Neural crest cell (in vitro differentiated cells): ENCODE data around the gene ZFYVE28. TPM values are rescaled to one million over a fixed set of nuclear protein-coding genes. Genes with fewer than 3 reads are reported as not detected.

Experiments
- DNase-seq: peaks from one replicate; pipeline ENCODE4 v3.0.0; 2021; ENCODE audit warnings: low read depth, mixed read lengths, low spot score
- H3K27ac Mint-ChIP-seq: one replicate; pipeline ENCODE4 v1.8.0; 2021; ENCODE audit warnings: mild to moderate bottlenecking, mixed read lengths; ENCODE audit not compliant: unreplicated experiment
- H3K27me3 Mint-ChIP-seq: 2 replicates; pipeline ENCODE4 v1.8.0; 2021; ENCODE audit warnings: low read depth, mild to moderate bottlenecking, mixed read lengths
- H3K36me3 Mint-ChIP-seq: 2 replicates; pipeline ENCODE4 v1.8.0; 2021; ENCODE audit warnings: low read depth, mild to moderate bottlenecking, mixed read lengths
- H3K4me1 Mint-ChIP-seq: 2 replicates; pipeline ENCODE4 v1.8.0; 2021; ENCODE audit warnings: mixed read lengths
- H3K4me3 Mint-ChIP-seq: one replicate; pipeline ENCODE4 v1.8.0; 2021; ENCODE audit warnings: mild to moderate bottlenecking, mixed read lengths
- H3K9me3 Mint-ChIP-seq: 2 replicates; pipeline ENCODE4 v1.8.0; 2021; ENCODE audit warnings: mixed read lengths
- CTCF ChIP-seq: fragments of 200-600 bp; sonication (generic); conservative IDR thresholded peaks from 2 replicates; pipeline ENCODE4 v1.5.0; 2021; ENCODE audit warnings: antibody characterized with exemption, mild to moderate bottlenecking
- total RNA-seq: library from RNA; stranded (reverse); gene quantifications from 2 replicates; pipeline ENCODE4 v1.2.1, GENCODE V29; 2021

ZFYVE28 gene
- total RNA-seq, 1 donor from 2014 or later: 1.4 TPM

DNA sequence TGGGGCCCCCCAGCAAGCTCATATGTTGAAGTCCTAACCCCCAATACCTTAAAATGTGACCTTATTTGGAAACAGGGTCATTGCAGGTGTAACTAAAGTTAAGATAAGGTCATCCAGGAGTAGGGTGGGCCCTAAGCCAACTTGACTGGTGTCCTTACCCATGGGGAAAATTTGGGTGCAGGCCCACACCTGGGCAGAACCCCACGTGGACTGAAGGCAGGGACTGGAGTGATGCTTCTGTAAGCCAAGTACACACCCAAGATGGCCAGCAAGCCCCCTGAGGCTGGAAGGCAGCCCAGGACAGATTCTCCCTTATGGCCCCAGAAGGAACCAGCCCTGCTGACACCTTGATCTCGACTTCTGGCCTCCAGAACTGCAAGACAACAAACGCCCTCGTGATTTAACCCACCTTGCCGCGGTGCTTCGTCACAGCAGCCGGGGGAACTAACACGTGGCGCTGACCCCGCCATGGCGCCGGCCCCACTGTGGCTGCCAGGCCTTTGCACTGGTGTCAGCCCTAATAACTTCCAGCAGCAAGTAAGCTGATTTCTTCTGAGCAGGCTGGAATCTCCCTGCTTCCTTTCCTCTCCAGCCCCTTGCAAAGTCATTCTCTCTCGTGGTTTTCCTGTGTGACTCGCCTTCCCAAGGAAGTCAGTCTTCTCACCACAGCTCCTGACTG, 133.4 kb downstream of the ZFYVE28 start:
- DNase-seq: no peak
- H3K4me3 Mint-ChIP-seq: no peak overlapping the region
- no peaks in the 10 kb centered on the region for H3K36me3 Mint-ChIP-seq
- peaks cover 8% of the 10 kb centered on the region for H3K4me1 Mint-ChIP-seq
- no peaks in the 10 kb centered on the region for H3K9me3 Mint-ChIP-seq
- no peak for TF ChIP-seq CTCF
- H3K27me3 Mint-ChIP-seq: no peaks in the 10 kb centered on the region
- no peak overlapping the region for H3K27ac Mint-ChIP-seq

DNA sequence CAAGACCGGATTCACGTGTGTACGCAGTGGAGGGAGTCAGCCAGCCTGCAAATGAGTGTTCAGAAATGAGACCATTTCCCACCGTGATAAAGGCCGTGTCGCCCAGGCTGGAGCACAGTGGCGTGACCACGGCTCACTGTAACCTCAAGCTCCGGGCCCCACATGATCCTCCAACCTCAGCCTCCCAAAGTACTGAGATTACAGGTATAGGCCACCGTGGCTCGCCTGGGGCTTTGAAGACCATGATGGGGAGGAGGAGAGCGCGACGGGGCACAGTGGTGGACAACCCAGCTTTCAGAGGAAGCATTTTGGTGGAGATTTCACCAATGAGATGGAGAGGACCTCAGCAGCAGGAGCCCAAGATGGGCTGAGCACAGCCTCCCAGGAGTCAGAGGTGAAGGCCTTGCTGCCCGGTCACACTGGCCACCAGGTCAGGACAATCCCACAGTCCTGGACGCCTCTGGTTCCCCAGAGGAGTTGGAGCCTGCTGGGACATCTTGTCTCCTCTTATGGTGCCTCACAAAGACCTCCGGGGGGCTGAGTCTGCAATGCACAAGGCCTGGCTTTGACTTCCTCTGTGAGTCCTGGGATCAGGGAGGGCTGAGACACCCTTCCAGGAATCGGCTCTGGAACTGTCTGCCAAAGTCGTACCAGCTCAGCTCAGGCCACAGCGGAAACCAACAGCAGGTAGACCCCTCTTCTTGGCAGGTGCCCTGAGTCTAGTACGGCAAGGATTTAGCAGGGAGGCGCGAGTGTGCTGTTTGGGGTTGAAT, 134.1 kb downstream of the ZFYVE28 start:
- no peak for DNase-seq
- Mint-ChIP-seq H3K4me3 (no peak overlapping the region), H3K27me3 (no peaks in the 10 kb centered on the region), H3K27ac (no peak overlapping the region), H3K4me1 (peaks cover 8% of the 10 kb centered on the region), H3K36me3 (no peaks in the 10 kb centered on the region), H3K9me3 (no peaks in the 10 kb centered on the region)
- no peak for TF ChIP-seq CTCF

DNA sequence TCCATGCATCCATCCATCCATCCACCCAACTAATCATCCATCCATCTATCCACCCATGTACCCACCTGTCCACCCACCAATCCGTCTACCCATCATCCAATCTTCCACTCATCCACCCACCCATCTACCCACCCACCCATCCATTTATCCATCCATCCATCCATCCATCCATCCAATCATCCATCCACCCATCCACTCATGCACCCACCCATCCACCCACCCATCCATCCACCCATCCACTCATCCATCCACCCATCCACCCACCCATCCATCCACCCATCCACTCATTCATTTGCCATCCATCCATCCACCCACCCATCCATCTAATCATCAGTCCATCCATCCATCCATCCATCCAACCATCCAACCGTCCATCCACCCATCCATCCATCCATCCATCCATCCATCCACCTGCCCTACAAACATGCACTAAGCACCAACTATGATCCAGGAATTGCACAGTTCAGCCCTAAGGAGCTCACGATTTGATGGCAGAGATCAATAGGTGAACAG, 135.2 kb downstream of the ZFYVE28 start:
- DNase-seq: no peak
- no peaks in the 10 kb centered on the region for H3K36me3 Mint-ChIP-seq
- H3K27ac Mint-ChIP-seq: no peak overlapping the region
- no peak overlapping the region for H3K4me3 Mint-ChIP-seq
- H3K27me3 Mint-ChIP-seq: no peaks in the 10 kb centered on the region
- no peak for TF ChIP-seq CTCF
- no peaks in the 10 kb centered on the region for H3K9me3 Mint-ChIP-seq
- peaks cover 8% of the 10 kb centered on the region for H3K4me1 Mint-ChIP-seq

DNA sequence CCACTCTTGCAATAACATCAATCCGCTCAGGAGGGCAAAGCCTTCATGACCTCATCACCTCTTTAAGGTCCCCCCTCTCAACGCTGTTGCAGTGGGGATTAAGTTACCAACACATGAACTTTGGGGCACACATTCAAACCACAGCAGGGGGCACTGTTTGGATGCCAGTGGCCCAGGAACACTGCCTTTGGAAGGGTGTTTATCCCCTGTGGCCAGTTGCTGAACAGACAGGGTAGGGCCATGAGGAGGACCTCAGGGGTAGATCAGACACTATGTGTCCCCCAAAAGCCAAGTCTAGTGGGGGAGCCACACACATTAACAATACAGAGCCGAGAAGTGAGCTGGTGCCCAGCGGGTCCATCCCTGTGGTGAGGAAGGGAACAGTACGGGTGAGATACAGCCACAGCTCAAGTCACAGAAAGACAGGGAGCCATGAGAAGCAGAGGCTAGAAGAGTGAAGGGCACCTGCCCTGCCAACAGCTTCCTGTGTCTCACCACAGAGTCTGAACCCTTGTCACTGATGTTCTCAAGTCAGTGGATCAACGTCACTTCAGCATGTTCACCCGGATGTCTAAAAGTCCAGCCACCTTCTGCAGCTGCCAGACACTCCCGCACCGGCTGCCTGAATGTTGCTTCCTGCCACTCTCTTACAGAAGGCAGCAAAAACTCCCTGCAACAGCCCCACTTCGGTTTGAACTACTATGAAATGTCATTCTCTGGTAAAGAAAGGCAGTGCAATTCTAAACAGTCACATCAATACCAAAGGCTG, 136.7 kb downstream of the ZFYVE28 start:
- H3K36me3 Mint-ChIP-seq: no peaks in the 10 kb centered on the region
- TF ChIP-seq CTCF: no peak
- no peak overlapping the region for H3K27ac Mint-ChIP-seq
- H3K4me3 Mint-ChIP-seq: no peak overlapping the region
- H3K4me1 Mint-ChIP-seq: peaks cover 5% of the 10 kb centered on the region
- H3K9me3 Mint-ChIP-seq: no peaks in the 10 kb centered on the region
- no peak for DNase-seq
- no peaks in the 10 kb centered on the region for H3K27me3 Mint-ChIP-seq

DNA sequence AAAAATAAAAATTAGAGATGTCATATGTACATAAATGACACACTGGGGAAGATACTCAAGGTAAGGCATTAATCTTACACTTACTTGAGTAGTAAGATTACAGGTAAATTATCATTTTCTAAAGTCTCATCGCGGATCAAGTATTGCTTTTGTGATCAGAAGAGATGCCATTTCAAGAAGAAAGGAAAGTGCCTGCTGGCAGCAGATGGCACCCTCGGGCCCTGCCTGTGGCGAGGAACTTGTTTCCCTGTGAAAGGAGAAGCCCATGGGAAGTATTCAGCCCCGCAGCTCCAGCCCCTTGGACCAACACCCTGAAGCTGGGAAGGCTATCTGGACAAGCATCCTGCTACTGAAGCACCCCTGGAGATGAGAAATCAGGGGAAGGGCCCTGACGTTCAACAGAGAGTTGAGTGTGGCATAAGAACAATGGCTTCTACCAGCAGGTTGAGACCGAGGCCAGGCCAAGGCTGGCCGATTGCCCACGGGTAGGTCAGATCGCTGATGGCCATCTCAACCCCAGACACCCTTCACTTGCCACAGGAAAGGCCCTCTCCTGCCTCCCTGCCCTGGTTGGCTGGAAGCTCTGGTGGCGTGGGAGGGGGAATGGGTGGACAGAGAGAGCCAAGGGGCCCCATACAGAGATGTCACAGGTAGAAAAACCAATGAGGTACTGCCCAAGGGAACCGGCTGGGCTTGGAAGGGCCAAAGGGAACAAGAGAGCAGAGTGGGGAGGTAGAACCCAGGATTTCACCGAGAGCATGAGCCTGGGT, 137.7 kb downstream of the ZFYVE28 start:
- Mint-ChIP-seq H3K27ac (no peak overlapping the region), H3K4me1 (no peaks in the 10 kb centered on the region), H3K36me3 (no peaks in the 10 kb centered on the region), H3K4me3 (no peak overlapping the region), H3K27me3 (no peaks in the 10 kb centered on the region), H3K9me3 (no peaks in the 10 kb centered on the region)
- DNase-seq: no peak
- no peak for TF ChIP-seq CTCF
